Gastrocnemius medialis (tissue), 4 donors: ENCODE data around the gene NDST4. TPM values are rescaled to one million over a fixed set of nuclear protein-coding genes. Genes with fewer than 3 reads are reported as not detected.

Experiments used
- ATAC-seq, 2 donors: fragments of 150-250 bp; one replicate each; pipeline ENCODE4 v1.9.1; 2016
- DNase-seq, 2 donors: peaks; one replicate each; pipeline ENCODE4 v3.0.0-alpha.2; 2019
- H3K27ac ChIP-seq, 4 donors: fragments of 200-600 bp; sonication (generic); 1 replicate in 1 of 4; 2 replicates in 3 of 4; pipeline ENCODE4 v1.5.1; 2016 to 2018; ENCODE audit warnings: mild to moderate bottlenecking in 2 of 4, moderate library complexity in 1 of 4
- H3K27me3 ChIP-seq, 3 donors: fragments of 200-600 bp; sonication (generic) in 2 of 3; 1 replicate in 1 of 3; 2 replicates in 2 of 3; pipeline versions ENCODE4 v1.5.1 to v1.6.0; 2016 to 2019; ENCODE audit warnings: mild to moderate bottlenecking in 1 of 3, moderate library complexity in 1 of 3
- H3K36me3 ChIP-seq, 2 donors: fragments of 200-600 bp; sonication (generic) in 1 of 2; one replicate each; pipeline ENCODE4 v1.5.1; 2017 to 2018
- H3K4me1 ChIP-seq, 2 donors: fragments of 200-600 bp; sonication (generic) in 1 of 2; one replicate each; pipeline ENCODE4 v1.5.1; 2016 to 2017; ENCODE audit warnings: mild to moderate bottlenecking in 2 of 2
- H3K4me3 ChIP-seq, 4 donors: fragments of 200-600 bp; sonication (generic) in 3 of 4; 1 replicate in 1 of 4; 2 replicates in 3 of 4; pipeline ENCODE4 v1.5.1; 2016 to 2019; ENCODE audit warnings: mild to moderate bottlenecking in 2 of 4
- H3K9me3 ChIP-seq, 3 donors: fragments of 200-600 bp; sonication (generic) in 2 of 3; 1 replicate in 1 of 3; 2 replicates in 2 of 3; pipeline ENCODE4 v1.5.1; 2016 to 2019
- POLR2A ChIP-seq, 2 donors: fragments of 450-650 bp; IDR thresholded peaks; one replicate each; pipeline ENCODE4 v1.6.1; 2017; ENCODE audit warnings: antibody characterized with exemption in 2 of 2, mild to moderate bottlenecking in 2 of 2, moderate library complexity in 2 of 2
- in situ Hi-C, 4 donors: fragments of 200-750 bp; cut with MboI; loops; one replicate each; pipeline versions ENCODE4 v1.15.0 to v1.8.0; 2017; ENCODE audit warnings: low sequenced_read_pairs in 4 of 4
- intact Hi-C: fragments of 100-400 bp; cut with DNase I; formaldehyde crosslinking; loops from one replicate; pipeline ENCODE4 v1.15.1; 2023; ENCODE audit warnings: low total_unique reads
- total RNA-seq, 4 donors: library from RNA; depleted of rRNA; stranded (reverse); fragments of >200 nt; gene quantifications; one replicate each; pipeline versions ENCODE4 v1.1.0 to v1.2.3, GENCODE V29; 2016
- TF ChIP-seq, protein P1 (sequence below), 5 experiments: fragments of 450-650 bp in 3 of 5; fragments of 200-600 bp in 2 of 5; sonication (generic) in 2 of 5; IDR thresholded peaks in 4 of 5; conservative IDR thresholded peaks in 1 of 5; 1 replicate in 4 of 5; 2 replicates in 1 of 5; pipeline ENCODE4 v1.5.1; 2016 to 2019; ENCODE audit warnings: antibody characterized with exemption in 5 of 5, mild to moderate bottlenecking in 3 of 5, moderate library complexity in 3 of 5

Gene NDST4
- total RNA-seq, 4 donors from 2014 or later, result not detected

DNA sequence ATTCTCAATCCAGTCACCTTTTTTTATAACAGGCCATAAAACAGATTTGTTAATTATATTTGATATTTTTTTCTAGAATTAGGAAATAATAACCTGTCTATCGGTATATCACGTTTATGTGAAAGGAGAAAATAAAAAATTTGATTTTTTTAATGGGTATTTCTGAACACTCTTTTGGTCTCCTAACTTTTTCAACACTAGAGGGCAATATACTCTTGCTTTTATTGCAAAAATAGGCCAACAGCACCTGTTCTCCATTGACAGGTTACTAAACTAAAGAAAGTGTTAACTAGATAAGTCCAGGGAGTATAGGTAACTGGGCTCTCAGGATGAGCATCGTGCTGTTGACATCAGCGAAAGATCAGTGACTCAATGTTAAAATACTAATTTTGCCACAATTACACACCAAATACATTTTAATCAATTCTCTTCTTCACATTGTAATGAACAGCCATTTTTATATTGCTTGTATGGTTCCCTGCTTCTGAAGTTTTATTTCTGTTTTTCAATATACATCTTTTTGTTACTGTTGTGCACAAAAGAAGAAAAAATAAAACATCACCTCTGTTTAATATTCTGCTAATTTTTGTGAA, 22.8 kb downstream of the NDST4 start:
- H3K27me3 ChIP-seq, result no peaks in the 10 kb centered on the region
- DNase-seq (no peak), ATAC-seq (no peak)
- H3K9me3 ChIP-seq, result no peaks in the 10 kb centered on the region
- H3K4me1 ChIP-seq, result no peaks in the 10 kb centered on the region
- in situ Hi-C loops (no loop called here), intact Hi-C loops (no loop called here)
- no peak overlapping the region for H3K27ac ChIP-seq
- TF ChIP-seq, protein P1, sequence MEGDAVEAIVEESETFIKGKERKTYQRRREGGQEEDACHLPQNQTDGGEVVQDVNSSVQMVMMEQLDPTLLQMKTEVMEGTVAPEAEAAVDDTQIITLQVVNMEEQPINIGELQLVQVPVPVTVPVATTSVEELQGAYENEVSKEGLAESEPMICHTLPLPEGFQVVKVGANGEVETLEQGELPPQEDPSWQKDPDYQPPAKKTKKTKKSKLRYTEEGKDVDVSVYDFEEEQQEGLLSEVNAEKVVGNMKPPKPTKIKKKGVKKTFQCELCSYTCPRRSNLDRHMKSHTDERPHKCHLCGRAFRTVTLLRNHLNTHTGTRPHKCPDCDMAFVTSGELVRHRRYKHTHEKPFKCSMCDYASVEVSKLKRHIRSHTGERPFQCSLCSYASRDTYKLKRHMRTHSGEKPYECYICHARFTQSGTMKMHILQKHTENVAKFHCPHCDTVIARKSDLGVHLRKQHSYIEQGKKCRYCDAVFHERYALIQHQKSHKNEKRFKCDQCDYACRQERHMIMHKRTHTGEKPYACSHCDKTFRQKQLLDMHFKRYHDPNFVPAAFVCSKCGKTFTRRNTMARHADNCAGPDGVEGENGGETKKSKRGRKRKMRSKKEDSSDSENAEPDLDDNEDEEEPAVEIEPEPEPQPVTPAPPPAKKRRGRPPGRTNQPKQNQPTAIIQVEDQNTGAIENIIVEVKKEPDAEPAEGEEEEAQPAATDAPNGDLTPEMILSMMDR (IDR thresholded peaks at IDR 0.05 in 4 of 5, conservative IDR thresholded peaks at IDR 0.05 in 1 of 5), result peak in 3 of 5 experiments; percentile 5 to 38 (median 19)
- no peak for TF ChIP-seq POLR2A (IDR thresholded peaks at IDR 0.05)
- H3K4me3 ChIP-seq, result no peak overlapping the region
- H3K36me3 ChIP-seq, result no peaks in the 10 kb centered on the region

DNA sequence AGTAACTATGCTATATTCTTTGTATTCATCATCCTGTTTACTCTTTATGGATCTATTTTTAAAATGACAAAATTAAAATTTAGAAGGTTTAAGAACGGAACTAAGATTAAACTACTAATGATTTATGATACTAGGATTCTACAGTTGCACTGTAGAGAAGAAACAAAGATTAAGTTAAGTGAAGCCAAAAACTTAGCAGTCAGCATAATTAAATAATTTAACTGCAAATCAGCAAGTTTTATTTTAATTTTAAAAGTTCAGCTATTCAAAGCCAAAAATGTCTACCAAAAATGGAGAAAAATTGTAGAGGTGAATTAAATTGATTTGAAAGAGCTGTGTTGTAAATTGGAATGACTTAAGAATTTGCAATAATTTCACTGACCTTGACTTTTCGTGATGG, 30.8 kb downstream of the NDST4 start:
- in situ Hi-C loops, result no loop called here
- Histone ChIP-seq H3K4me3 (no peak overlapping the region), H3K4me1 (no peaks in the 10 kb centered on the region), H3K36me3 (no peaks in the 10 kb centered on the region), H3K9me3 (no peaks in the 10 kb centered on the region), H3K27ac (no peak overlapping the region), H3K27me3 (no peaks in the 10 kb centered on the region)
- intact Hi-C loops, result no loop called here
- TF ChIP-seq POLR2A (IDR thresholded peaks at IDR 0.05), result no peak
- TF ChIP-seq, protein P1 (IDR thresholded peaks at IDR 0.05 in 4 of 5, conservative IDR thresholded peaks at IDR 0.05 in 1 of 5), result no peak
- DNase-seq (no peak), ATAC-seq (no peak)

DNA sequence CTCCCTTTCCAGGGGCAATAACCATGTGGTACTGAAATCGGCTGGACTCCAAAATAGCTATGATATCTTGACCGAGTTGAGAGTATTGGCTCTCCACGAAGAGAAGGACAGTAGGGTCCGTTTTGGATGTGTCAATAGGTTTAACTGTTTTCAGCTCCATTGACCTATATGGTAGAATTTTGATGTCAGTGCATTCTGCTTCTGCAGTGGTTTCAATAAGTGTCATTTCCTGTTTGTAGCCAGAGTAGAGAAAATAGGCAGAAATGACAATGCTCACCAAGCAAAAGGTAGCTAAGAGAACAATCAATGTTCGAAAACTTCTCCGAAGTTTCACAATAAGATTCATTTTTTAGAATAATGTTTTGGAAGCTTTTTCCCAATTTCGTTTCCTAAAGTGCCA, 36.7 kb downstream of the NDST4 start:
- no peaks in the 10 kb centered on the region for H3K9me3 ChIP-seq
- no peaks in the 10 kb centered on the region for H3K27me3 ChIP-seq
- in situ Hi-C loops (no loop called here), intact Hi-C loops (no loop called here)
- no peaks in the 10 kb centered on the region for H3K4me1 ChIP-seq
- ATAC-seq, result no peak
- no peak for TF ChIP-seq POLR2A (IDR thresholded peaks at IDR 0.05)
- TF ChIP-seq, protein P1 (IDR thresholded peaks at IDR 0.05 in 4 of 5, conservative IDR thresholded peaks at IDR 0.05 in 1 of 5), result no peak
- H3K27ac ChIP-seq, result no peak overlapping the region
- no peaks in the 10 kb centered on the region for H3K36me3 ChIP-seq
- no peak for DNase-seq
- H3K4me3 ChIP-seq, result no peak overlapping the region

DNA sequence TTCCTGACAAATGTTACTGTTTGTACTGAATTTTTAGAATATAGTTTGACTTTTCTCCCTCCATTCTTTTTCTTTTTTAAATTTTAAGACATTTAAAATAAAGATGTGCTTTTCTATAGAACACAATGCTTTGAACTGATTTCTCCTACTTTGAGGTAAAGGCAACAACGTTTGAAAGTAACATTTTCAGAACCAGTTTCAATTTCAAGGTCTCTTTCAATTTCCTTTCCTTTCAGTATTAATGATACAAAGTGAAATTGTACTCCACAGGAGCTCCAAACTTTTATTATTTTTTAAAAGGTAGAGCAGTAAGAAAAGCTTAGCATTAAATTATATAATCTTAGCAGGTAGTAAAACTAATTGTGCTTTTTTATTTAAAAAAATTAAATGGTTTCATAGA, 54.9 kb downstream of the NDST4 start:
- Histone ChIP-seq H3K9me3 (no peaks in the 10 kb centered on the region), H3K27ac (no peak overlapping the region), H3K4me1 (no peaks in the 10 kb centered on the region), H3K27me3 (no peaks in the 10 kb centered on the region), H3K36me3 (no peaks in the 10 kb centered on the region), H3K4me3 (no peak overlapping the region)
- no peak for ATAC-seq
- TF ChIP-seq, protein P1 (IDR thresholded peaks at IDR 0.05 in 4 of 5, conservative IDR thresholded peaks at IDR 0.05 in 1 of 5), result no peak
- TF ChIP-seq POLR2A (IDR thresholded peaks at IDR 0.05), result no peak
- no peak for DNase-seq
- in situ Hi-C loops (no loop called here), intact Hi-C loops (no loop called here)

DNA sequence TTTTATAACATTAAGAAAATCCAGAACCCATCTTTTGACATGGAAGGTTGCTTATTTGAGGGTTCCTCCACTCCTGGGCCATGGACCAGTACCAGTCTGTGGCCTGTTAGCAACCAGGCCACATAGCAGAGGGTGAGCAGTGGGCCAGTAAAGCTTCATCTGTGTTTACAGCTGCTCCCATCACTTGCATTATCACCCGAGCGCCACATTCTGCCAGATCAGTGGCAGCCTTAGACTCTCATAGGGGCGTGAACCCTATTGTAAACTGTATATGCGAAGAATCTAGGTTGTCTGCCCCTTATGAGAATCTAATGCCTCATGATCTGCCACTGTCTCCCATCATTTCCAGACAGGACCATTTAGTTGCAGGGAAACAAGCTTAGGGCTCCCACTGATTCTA, 58.6 kb downstream of the NDST4 start:
- in situ Hi-C loops, result no loop called here
- TF ChIP-seq, protein P1 (IDR thresholded peaks at IDR 0.05 in 4 of 5, conservative IDR thresholded peaks at IDR 0.05 in 1 of 5), result no peak
- TF ChIP-seq POLR2A (IDR thresholded peaks at IDR 0.05), result no peak
- no peaks in the 10 kb centered on the region for H3K4me1 ChIP-seq
- no peaks in the 10 kb centered on the region for H3K27me3 ChIP-seq
- H3K36me3 ChIP-seq, result no peaks in the 10 kb centered on the region
- intact Hi-C loops, result no loop called here
- H3K27ac ChIP-seq, result no peak overlapping the region
- H3K4me3 ChIP-seq, result no peak overlapping the region
- no peak for DNase-seq
- H3K9me3 ChIP-seq, result no peaks in the 10 kb centered on the region
- no peak for ATAC-seq
